Effector memory CD8-positive, alpha-beta T cell (primary cell): ENCODE data around the gene TGFBI.

Experiments
- ATAC-seq: fragments of 150-1000 bp; cut with Tn5 transposase; replicated peaks from 2 replicates; pipeline ENCODE4 v1.10.0; 2021; ENCODE audit warnings: mild to moderate bottlenecking, moderate library complexity
- DNase-seq, 3 experiments: peaks; one replicate each; pipeline ENCODE4 v3.0.0; 2021
- H3K27ac Mint-ChIP-seq, 2 donors: one replicate each; pipeline ENCODE4 v1.8.0; 2022; ENCODE audit warnings: mild to moderate bottlenecking in 2 of 2, mixed read lengths in 2 of 2, moderate library complexity in 2 of 2
- H3K27me3 Mint-ChIP-seq, 2 donors: one replicate each; pipeline ENCODE4 v1.8.0; 2022; ENCODE audit warnings: mixed read lengths in 2 of 2
- H3K36me3 Mint-ChIP-seq: one replicate; pipeline ENCODE4 v1.8.0; 2022; ENCODE audit warnings: mild to moderate bottlenecking, moderate library complexity, mixed read lengths; ENCODE audit not compliant: insufficient read depth
- H3K4me1 Mint-ChIP-seq, 2 donors: one replicate each; pipeline ENCODE4 v1.8.0; 2022; ENCODE audit warnings: low read depth in 2 of 2, mixed read lengths in 2 of 2
- H3K4me3 Mint-ChIP-seq, 2 donors: one replicate each; pipeline ENCODE4 v1.8.0; 2022; ENCODE audit warnings: mild to moderate bottlenecking in 2 of 2, mixed read lengths in 2 of 2, moderate library complexity in 2 of 2
- H3K9me3 Mint-ChIP-seq, 2 donors: one replicate each; pipeline ENCODE4 v1.8.0; 2022; ENCODE audit warnings: mixed read lengths in 2 of 2

Gene TGFBI

DNA sequence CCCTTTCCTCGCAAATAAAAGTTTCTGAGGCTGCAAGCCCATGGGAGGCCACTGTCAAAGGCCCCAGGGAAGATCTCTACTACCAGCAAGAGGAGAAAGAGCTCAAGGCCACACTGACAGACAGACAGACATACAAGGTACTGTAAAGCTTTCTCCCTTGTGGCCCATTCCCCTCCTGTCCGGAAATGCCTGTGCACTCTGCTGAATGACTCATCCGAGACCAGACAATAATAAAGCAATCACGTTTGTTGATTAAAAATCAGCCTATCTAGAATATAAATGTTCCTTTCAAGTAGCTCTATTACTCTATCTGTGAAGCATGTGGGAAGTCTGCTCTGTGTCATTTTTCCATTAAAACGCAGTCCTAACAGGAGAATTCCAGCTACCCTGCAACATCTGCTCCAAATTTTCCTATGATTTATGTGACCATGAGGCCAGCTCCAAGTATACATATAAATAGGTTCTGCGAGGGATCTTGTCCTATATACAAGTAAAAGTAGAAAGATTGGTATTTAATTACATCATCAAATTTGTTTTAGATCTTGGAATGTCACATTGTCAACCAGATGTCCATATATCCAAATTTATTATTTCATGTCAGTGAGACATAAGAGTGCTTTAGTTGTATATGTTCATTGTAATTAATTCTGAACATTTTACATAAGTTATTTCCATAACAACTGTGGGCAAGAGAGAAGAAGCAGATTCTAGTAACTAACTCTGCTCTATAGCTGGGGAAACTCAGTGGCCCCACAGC is 34.7 kb upstream of the TGFBI start:
- H3K4me3 Mint-ChIP-seq, result no peak overlapping the region
- H3K9me3 Mint-ChIP-seq, result peaks cover 0 to 3% of the 10 kb centered on the region in 2 donors
- H3K4me1 Mint-ChIP-seq, result no peaks in the 10 kb centered on the region
- H3K27me3 Mint-ChIP-seq, result peaks cover 37 to 67% of the 10 kb centered on the region in 2 donors
- no peaks in the 10 kb centered on the region for H3K36me3 Mint-ChIP-seq
- ATAC-seq (no peak), DNase-seq (no peak)
- no peak overlapping the region for H3K27ac Mint-ChIP-seq

- ATAC-seq (no peak), DNase-seq (no peak)
- H3K27ac Mint-ChIP-seq, result no peak overlapping the region
- H3K4me3 Mint-ChIP-seq, result no peak overlapping the region
- H3K4me1 Mint-ChIP-seq, result no peaks in the 10 kb centered on the region
- peaks cover 19 to 57% of the 10 kb centered on the region in 2 donors for H3K27me3 Mint-ChIP-seq
- H3K36me3 Mint-ChIP-seq, result no peaks in the 10 kb centered on the region
- peaks cover 0 to 3% of the 10 kb centered on the region in 2 donors for H3K9me3 Mint-ChIP-seq
Measured at GRCh38 chr5:135995976-135996375, 32.8 kb upstream of the TGFBI start.

GRCh38 chr5:135996611-135997010 is 32.2 kb upstream of the TGFBI start:
- DNase-seq (no peak), ATAC-seq (no peak)
- no peaks in the 10 kb centered on the region for H3K4me1 Mint-ChIP-seq
- no peaks in the 10 kb centered on the region for H3K36me3 Mint-ChIP-seq
- H3K4me3 Mint-ChIP-seq, result no peak overlapping the region
- H3K9me3 Mint-ChIP-seq, result peaks cover 0 to 3% of the 10 kb centered on the region in 2 donors
- H3K27me3 Mint-ChIP-seq, result peaks cover 19 to 51% of the 10 kb centered on the region in 2 donors
- H3K27ac Mint-ChIP-seq, result no peak overlapping the region

DNA sequence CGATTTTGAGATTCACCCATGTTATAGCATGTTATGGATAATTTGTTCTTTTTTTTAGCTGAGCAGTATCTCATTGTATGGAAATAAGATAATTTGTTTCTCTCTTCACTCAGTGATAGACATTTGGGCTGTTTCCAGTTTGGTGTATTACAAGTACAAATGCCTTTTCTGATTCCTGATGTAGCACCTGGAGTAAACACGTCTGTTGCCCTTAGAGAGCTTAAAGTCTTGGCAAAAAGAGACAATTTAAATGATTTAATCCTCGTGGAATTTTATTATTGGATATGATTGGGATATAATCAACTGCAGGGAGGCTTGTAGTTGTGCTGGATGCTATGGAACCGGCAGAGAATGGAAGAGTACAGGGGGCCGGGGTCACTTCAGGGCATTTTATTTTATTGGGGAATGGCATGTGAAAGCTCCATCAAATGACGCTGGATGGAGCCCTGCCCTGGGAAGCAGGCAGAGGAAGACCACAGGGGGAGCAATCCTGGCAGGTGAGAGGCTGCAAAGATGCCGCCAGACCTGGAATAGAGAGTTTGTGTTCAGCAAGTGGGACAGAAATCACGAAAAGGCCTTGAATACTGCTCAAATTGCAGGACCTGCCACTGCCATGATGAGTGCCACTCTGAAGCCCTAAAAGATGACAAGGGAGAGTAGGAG is 31.0 kb upstream of the TGFBI start:
- Mint-ChIP-seq H3K4me1 (no peaks in the 10 kb centered on the region), H3K27ac (no peak overlapping the region), H3K9me3 (peaks cover 0 to 3% of the 10 kb centered on the region in 2 donors), H3K27me3 (peaks cover 19 to 50% of the 10 kb centered on the region in 2 donors), H3K4me3 (no peak overlapping the region), H3K36me3 (no peaks in the 10 kb centered on the region)
- ATAC-seq (no peak), DNase-seq (no peak)

GRCh38 chr5:135998889-135999288 is 29.9 kb upstream of the TGFBI start:
- Mint-ChIP-seq H3K4me3 (no peak overlapping the region), H3K27ac (no peak overlapping the region), H3K36me3 (no peaks in the 10 kb centered on the region), H3K9me3 (peaks cover 0 to 3% of the 10 kb centered on the region in 2 donors), H3K4me1 (no peaks in the 10 kb centered on the region), H3K27me3 (peaks cover 19 to 50% of the 10 kb centered on the region in 2 donors)
- ATAC-seq (no peak), DNase-seq (no peak)

- Mint-ChIP-seq H3K9me3 (peaks cover 0 to 3% of the 10 kb centered on the region in 2 donors), H3K27ac (no peak overlapping the region), H3K27me3 (peaks cover 18 to 48% of the 10 kb centered on the region in 2 donors), H3K4me3 (no peak overlapping the region), H3K4me1 (no peaks in the 10 kb centered on the region), H3K36me3 (no peaks in the 10 kb centered on the region)
- DNase-seq, result no peak
- no peak for ATAC-seq
Measured at GRCh38 chr5:135999406-136000139, 29.2 kb upstream of the TGFBI start.

- H3K27me3 Mint-ChIP-seq, result peaks cover 14 to 42% of the 10 kb centered on the region in 2 donors
- H3K4me3 Mint-ChIP-seq, result no peak overlapping the region
- no peak overlapping the region for H3K27ac Mint-ChIP-seq
- H3K36me3 Mint-ChIP-seq, result no peaks in the 10 kb centered on the region
- no peak for DNase-seq
- H3K9me3 Mint-ChIP-seq, result no peaks in the 10 kb centered on the region
- H3K4me1 Mint-ChIP-seq, result no peaks in the 10 kb centered on the region
- ATAC-seq, result no peak
Measured at GRCh38 chr5:136000147-136000546, 28.6 kb upstream of the TGFBI start.

- no peaks in the 10 kb centered on the region for H3K36me3 Mint-ChIP-seq
- no peaks in the 10 kb centered on the region for H3K4me1 Mint-ChIP-seq
- H3K4me3 Mint-ChIP-seq, result no peak overlapping the region
- peaks cover 14 to 42% of the 10 kb centered on the region in 2 donors for H3K27me3 Mint-ChIP-seq
- ATAC-seq (no peak), DNase-seq (no peak)
- H3K27ac Mint-ChIP-seq, result no peak overlapping the region
- no peaks in the 10 kb centered on the region for H3K9me3 Mint-ChIP-seq
Measured at GRCh38 chr5:136000932-136001331, 27.9 kb upstream of the TGFBI start.

DNA sequence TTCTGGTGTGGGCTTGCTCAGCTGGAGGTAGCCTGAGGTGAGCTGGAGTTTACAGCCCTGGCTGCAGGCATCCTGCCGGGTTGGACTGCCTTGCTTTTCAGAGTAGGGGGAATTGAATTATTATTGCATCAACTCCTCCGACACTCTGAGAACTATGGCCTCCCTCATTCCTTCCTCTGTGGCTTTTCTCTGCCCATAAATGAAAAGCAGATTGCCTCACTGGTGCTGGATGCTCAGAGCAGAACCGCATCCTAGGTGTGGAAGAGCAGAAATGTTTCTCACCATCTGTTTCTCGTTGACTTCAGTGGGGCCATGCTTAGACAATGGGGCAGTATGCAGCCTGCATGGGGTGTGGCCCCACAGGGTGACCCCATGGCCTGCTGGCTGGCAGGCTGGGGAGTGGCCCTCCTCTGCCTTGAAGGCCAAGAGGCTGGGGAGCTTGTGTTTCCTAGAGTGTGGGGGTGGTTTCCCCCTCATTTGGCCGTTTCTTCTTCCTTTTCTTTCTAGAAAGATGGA is 27.3 kb upstream of the TGFBI start:
- peaks cover 9 to 42% of the 10 kb centered on the region in 2 donors for H3K27me3 Mint-ChIP-seq
- H3K4me1 Mint-ChIP-seq, result no peaks in the 10 kb centered on the region
- no peak overlapping the region for H3K27ac Mint-ChIP-seq
- no peak overlapping the region for H3K4me3 Mint-ChIP-seq
- ATAC-seq (no peak), DNase-seq (no peak)
- H3K36me3 Mint-ChIP-seq, result no peaks in the 10 kb centered on the region
- H3K9me3 Mint-ChIP-seq, result no peaks in the 10 kb centered on the region

DNA sequence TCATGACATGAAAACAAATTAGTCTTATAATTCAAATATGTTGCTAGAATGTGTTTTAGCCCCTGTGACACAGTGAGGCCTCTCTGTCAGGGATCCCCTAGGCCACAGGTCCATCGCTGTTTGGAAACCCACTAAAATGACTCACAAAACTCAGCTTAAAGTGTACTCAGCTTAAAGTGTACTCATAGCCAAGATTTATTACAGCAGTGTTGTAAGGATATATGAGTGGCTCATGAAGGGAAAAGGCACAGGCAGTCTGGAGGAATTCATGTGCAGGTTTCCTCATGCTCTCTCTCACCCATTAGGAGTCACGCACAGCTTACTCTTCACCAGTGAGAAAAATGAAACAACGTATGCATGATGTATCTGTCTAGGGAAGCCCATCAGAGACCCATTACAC is 24.4 kb upstream of the TGFBI start:
- ATAC-seq, result no peak

GRCh38 chr5:136005476-136005875 is 23.3 kb upstream of the TGFBI start:
- ATAC-seq (no peak), DNase-seq (no peak)
- peaks cover 0 to 35% of the 10 kb centered on the region in 2 donors for H3K27me3 Mint-ChIP-seq
- H3K4me3 Mint-ChIP-seq, result no peak overlapping the region
- H3K36me3 Mint-ChIP-seq, result no peaks in the 10 kb centered on the region
- no peaks in the 10 kb centered on the region for H3K4me1 Mint-ChIP-seq
- no peak overlapping the region for H3K27ac Mint-ChIP-seq
- no peaks in the 10 kb centered on the region for H3K9me3 Mint-ChIP-seq

More for the DNA sequence above, 24.4 kb upstream of the TGFBI start:
- H3K27ac Mint-ChIP-seq, result no peak overlapping the region
- no peaks in the 10 kb centered on the region for H3K9me3 Mint-ChIP-seq
- H3K27me3 Mint-ChIP-seq, result peaks cover 0 to 40% of the 10 kb centered on the region in 2 donors
- no peak overlapping the region for H3K4me3 Mint-ChIP-seq
- H3K36me3 Mint-ChIP-seq, result no peaks in the 10 kb centered on the region
- no peak for DNase-seq
- H3K4me1 Mint-ChIP-seq, result no peaks in the 10 kb centered on the region

GRCh38 chr5:136006164-136006563 is 22.6 kb upstream of the TGFBI start:
- no peak for ATAC-seq
- Mint-ChIP-seq H3K4me1 (no peaks in the 10 kb centered on the region), H3K4me3 (no peak overlapping the region), H3K27ac (no peak overlapping the region), H3K36me3 (no peaks in the 10 kb centered on the region), H3K27me3 (peaks cover 0 to 30% of the 10 kb centered on the region in 2 donors), H3K9me3 (no peaks in the 10 kb centered on the region)
- no peak for DNase-seq

- Mint-ChIP-seq H3K4me3 (no peak overlapping the region), H3K27ac (no peak overlapping the region), H3K9me3 (no peaks in the 10 kb centered on the region), H3K4me1 (no peaks in the 10 kb centered on the region), H3K36me3 (no peaks in the 10 kb centered on the region), H3K27me3 (peaks cover 0 to 30% of the 10 kb centered on the region in 2 donors)
- DNase-seq (no peak), ATAC-seq (no peak)
Measured at GRCh38 chr5:136006761-136007251, 22.0 kb upstream of the TGFBI start.
